ENCODE results near the gene CD1C.

The CD1C gene

GRCh38 chr1:158331106-158331425 lies 41.3 kb downstream of the CD1C start:
- Histone ChIP-seq H3K9me3 (ENCODE audit: insufficient read depth, low read depth, low read length) (no peaks in the 10 kb centered on the region), H3K36me3 (ENCODE audit: insufficient read depth, low read length) (no peaks in the 10 kb centered on the region), H3K4me2 (ENCODE audit: low read depth, low read length, poor library complexity, severe bottlenecking) (no peak overlapping the region), H3K9me2 (replicated peaks; ENCODE audit: low read depth, low read length) (no peaks in the 10 kb centered on the region), H3K27me3 (ENCODE audit: insufficient read depth, low read length, poor library complexity, severe bottlenecking) (no peaks in the 10 kb centered on the region), H2AFZ (ENCODE audit: low read length) (peak overlapping the region; percentile 25), H3K79me2 (ENCODE audit: insufficient read depth, low read length) (no peaks in the 10 kb centered on the region), H3K4me1 (ENCODE audit: insufficient read depth, low read length, poor library complexity, severe bottlenecking) (peaks cover 24% of the 10 kb centered on the region), H4K20me1 (ENCODE audit: insufficient read depth, low read length, poor library complexity, severe bottlenecking) (no peaks in the 10 kb centered on the region), H3K9ac (ENCODE audit: low read depth, low read length, poor library complexity, severe bottlenecking) (no peak overlapping the region), H3F3A (ENCODE audit: low read depth) (peaks cover 3% of the 10 kb centered on the region; the same call in 1 of the 2 replicates), H3K4me3 (ENCODE audit: low read length, poor library complexity, severe bottlenecking) (no peak overlapping the region)
- TF ChIP-seq EZH2phosphoT487 (IDR thresholded peaks at IDR 0.05; ENCODE audit: borderline replicate concordance) = no peak
- TF ChIP-seq, protein P1, sequence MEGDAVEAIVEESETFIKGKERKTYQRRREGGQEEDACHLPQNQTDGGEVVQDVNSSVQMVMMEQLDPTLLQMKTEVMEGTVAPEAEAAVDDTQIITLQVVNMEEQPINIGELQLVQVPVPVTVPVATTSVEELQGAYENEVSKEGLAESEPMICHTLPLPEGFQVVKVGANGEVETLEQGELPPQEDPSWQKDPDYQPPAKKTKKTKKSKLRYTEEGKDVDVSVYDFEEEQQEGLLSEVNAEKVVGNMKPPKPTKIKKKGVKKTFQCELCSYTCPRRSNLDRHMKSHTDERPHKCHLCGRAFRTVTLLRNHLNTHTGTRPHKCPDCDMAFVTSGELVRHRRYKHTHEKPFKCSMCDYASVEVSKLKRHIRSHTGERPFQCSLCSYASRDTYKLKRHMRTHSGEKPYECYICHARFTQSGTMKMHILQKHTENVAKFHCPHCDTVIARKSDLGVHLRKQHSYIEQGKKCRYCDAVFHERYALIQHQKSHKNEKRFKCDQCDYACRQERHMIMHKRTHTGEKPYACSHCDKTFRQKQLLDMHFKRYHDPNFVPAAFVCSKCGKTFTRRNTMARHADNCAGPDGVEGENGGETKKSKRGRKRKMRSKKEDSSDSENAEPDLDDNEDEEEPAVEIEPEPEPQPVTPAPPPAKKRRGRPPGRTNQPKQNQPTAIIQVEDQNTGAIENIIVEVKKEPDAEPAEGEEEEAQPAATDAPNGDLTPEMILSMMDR (conservative IDR thresholded peaks at IDR 0.05; ENCODE audit: low read length) = no peak

DNA sequence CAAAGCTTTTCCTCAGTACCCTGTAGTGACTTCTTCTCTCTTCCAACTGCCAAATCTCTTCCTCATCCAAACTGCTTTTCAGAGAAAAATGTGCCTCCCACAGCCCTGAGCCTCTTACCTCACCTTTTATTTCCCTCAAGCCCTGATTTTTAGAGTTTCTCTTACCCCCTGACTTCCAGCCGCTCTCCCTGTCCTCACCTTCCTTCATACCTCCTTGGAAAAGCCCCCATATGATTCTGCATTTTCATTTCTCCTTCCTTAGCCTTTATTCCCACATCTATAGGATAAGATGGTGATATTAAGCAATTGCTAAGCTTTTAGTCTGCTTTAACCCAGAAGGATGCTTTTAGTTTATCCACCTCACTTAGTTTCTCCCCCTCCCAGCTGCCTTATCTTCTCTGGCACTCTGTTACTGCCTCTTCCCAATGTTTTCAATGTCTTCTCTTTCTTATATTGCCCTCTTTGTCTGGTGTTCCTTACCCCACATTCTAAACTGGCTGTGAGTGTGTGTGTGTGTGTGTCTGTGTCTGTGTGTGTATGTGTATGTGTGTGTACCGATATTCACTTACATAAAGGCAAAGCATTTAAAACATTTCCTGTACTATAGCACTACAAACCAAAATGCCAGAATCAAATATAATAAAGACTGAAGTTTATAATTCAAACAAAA lies 41.9 kb downstream of the CD1C start, which contains the start of gene CD1B:
TSS of gene CD1B (minus strand) at position 51 of the 670 bp plus-strand sequence. CDS start 108 bp downstream, outside the sequence.
- no peak within 1 kb of the TSS for H3K9ac ChIP-seq (ENCODE audit: low read depth, low read length, poor library complexity, severe bottlenecking)

DNA sequence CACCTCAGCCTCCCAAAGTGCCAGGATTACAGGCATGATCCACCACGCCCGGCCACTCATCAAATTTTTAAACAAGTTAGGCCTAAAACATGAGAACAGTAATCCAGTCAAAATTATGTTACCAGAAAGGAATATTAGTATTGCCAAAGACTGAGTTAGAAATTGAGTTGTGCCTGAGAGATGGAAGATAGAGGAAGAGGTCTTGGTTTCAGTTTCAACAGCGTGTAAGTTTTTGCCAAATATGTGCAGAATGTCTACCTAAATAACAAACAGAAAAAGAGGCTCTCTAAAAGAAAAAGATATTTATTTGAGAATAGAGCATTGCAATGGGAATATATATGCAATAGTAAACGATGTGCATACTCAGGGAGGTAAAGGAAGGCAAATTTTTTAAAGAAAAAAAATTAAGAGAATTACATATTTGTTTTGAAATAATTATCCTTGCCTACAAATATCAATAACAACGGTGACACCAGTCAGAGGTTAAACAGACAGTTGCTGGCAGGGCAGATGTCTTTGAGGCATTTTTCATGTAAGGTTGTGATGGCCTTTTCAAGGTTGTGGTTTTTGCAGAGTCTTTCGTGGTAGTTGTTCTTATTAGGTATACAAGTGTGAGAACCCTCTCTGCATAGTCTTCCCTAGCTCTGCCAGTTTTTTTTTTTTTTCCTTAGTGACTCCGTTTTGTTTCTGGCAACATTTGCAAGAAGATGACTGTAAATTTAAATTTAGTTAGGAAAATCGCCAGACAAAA lies 43.9 kb downstream of the CD1C start:
- no peak overlapping the region for H3K9ac ChIP-seq (ENCODE audit: low read depth, low read length, poor library complexity, severe bottlenecking)
- H3K4me3 ChIP-seq (ENCODE audit: low read length, poor library complexity, severe bottlenecking) = no peak overlapping the region
- no peaks in the 10 kb centered on the region for H4K20me1 ChIP-seq (ENCODE audit: insufficient read depth, low read length, poor library complexity, severe bottlenecking)
- H3F3A ChIP-seq (ENCODE audit: low read depth) = peaks cover 3% of the 10 kb centered on the region; the same call in 1 of the 2 replicates
- H3K9me2 ChIP-seq (replicated peaks; ENCODE audit: low read depth, low read length) = no peaks in the 10 kb centered on the region
- no peaks in the 10 kb centered on the region for H3K79me2 ChIP-seq (ENCODE audit: insufficient read depth, low read length)
- no peaks in the 10 kb centered on the region for H3K9me3 ChIP-seq (ENCODE audit: insufficient read depth, low read depth, low read length)
- no peaks in the 10 kb centered on the region for H3K27me3 ChIP-seq (ENCODE audit: insufficient read depth, low read length, poor library complexity, severe bottlenecking)
- peak overlapping the region; percentile 19 for H3K4me2 ChIP-seq (ENCODE audit: low read depth, low read length, poor library complexity, severe bottlenecking)
- no peak for TF ChIP-seq EZH2phosphoT487 (IDR thresholded peaks at IDR 0.05; ENCODE audit: borderline replicate concordance)
- TF ChIP-seq, protein P1 (conservative IDR thresholded peaks at IDR 0.05; ENCODE audit: low read length) = no peak
- H2AFZ ChIP-seq (ENCODE audit: low read length) = peak overlapping the region; percentile 41; the same call in 1 of the 2 replicates
- H3K36me3 ChIP-seq (ENCODE audit: insufficient read depth, low read length) = no peaks in the 10 kb centered on the region
- peaks cover 24% of the 10 kb centered on the region for H3K4me1 ChIP-seq (ENCODE audit: insufficient read depth, low read length, poor library complexity, severe bottlenecking)

More for the DNA sequence above, 41.9 kb downstream of the CD1C start, which contains the start of gene CD1B:
- Histone ChIP-seq H3K36me3 (ENCODE audit: insufficient read depth, low read length) (no peaks in the 10 kb centered on the region), H3K27me3 (ENCODE audit: insufficient read depth, low read length, poor library complexity, severe bottlenecking) (no peaks in the 10 kb centered on the region), H3K4me3 (ENCODE audit: low read length, poor library complexity, severe bottlenecking) (no peak within 1 kb of the TSS), H3K4me2 (ENCODE audit: low read depth, low read length, poor library complexity, severe bottlenecking) (no peak within 1 kb of the TSS), H4K20me1 (ENCODE audit: insufficient read depth, low read length, poor library complexity, severe bottlenecking) (no peaks in the 10 kb centered on the region), H3K9me2 (replicated peaks; ENCODE audit: low read depth, low read length) (no peaks in the 10 kb centered on the region), H3K9me3 (ENCODE audit: insufficient read depth, low read depth, low read length) (no peaks in the 10 kb centered on the region), H3F3A (ENCODE audit: low read depth) (peaks cover 3% of the 10 kb centered on the region; the same call in 1 of the 2 replicates), H2AFZ (ENCODE audit: low read length) (peak within 1 kb of the TSS; percentile 25), H3K4me1 (ENCODE audit: insufficient read depth, low read length, poor library complexity, severe bottlenecking) (peaks cover 24% of the 10 kb centered on the region), H3K79me2 (ENCODE audit: insufficient read depth, low read length) (no peaks in the 10 kb centered on the region)
- TF ChIP-seq EZH2phosphoT487 (IDR thresholded peaks at IDR 0.05; ENCODE audit: borderline replicate concordance) = no peak
- TF ChIP-seq, protein P1 (conservative IDR thresholded peaks at IDR 0.05; ENCODE audit: low read length) = no peak

Measured in Loucy (cell line).